Panc1 (cell line): ENCODE results near the gene BCO2. TPM values are rescaled to one million over a fixed set of nuclear protein-coding genes. Genes with fewer than 3 reads are reported as not detected.

ENCODE experiments used
- ATAC-seq: fragments of 200-7000 bp; cut with Tn5 transposase; 2 replicates; pipeline ENCODE4 v1.9.1; 2020; ENCODE audit warnings: mild to moderate bottlenecking, moderate library complexity
- Bru-seq: library from RNA; stranded (reverse); fragments of 400-500 nt; gene quantifications from one replicate; lab custom pipeline; 2021; lab: Mats Ljungman, UMichigan
- BruChase-seq, 2 experiments: library from RNA; stranded (reverse); fragments of 400-500 nt; gene quantifications; one replicate each; lab custom pipeline; 2021; lab: Mats Ljungman, UMichigan
- BruUV-seq: library from RNA; stranded (reverse); fragments of 400-500 nt; replicated peaks from 2 replicates; lab custom pipeline; 2021; lab: Mats Ljungman, UMichigan
- CTCF ChIA-PET: fragments of 300-600 bp; sonication (Branson Sonifier 250); formaldehyde crosslinking; loops from one replicate; lab custom pipeline; 2022; ENCODE audit warnings: antibody characterized with exemption; lab: Charles Lee
- POLR2A ChIA-PET: fragments of 300-600 bp; sonication (Branson Sonifier 250); formaldehyde crosslinking; loops from one replicate; lab custom pipeline; 2022; ENCODE audit warnings: antibody characterized with exemption; lab: Charles Lee
- DNase-seq: peaks from one replicate; pipeline ENCODE4 v3.0.0-alpha.2; 2010; ENCODE audit warnings: low read depth, low spot score
- H3K27ac ChIP-seq: 2 replicates; pipeline ENCODE4 v1.5.1; 2011; ENCODE audit warnings: mild to moderate bottlenecking, low read length, inconsistent platforms
- H3K27me3 ChIP-seq: fragments of 200-500 bp; sonication (Bioruptor generic); 2 replicates; pipeline ENCODE4 v1.6.0; 2014; ENCODE audit warnings: low read length, inconsistent platforms; ENCODE audit not compliant: control insufficient read depth, insufficient read depth
- H3K36me3 ChIP-seq: fragments of 200-500 bp; sonication (Bioruptor generic); 2 replicates; pipeline ENCODE4 v1.5.1; 2014; ENCODE audit warnings: inconsistent platforms, mild to moderate bottlenecking, low read length, moderate library complexity; ENCODE audit not compliant: control insufficient read depth, insufficient read depth
- H3K4me1 ChIP-seq: 2 replicates; pipeline ENCODE4 v1.5.1; 2011; ENCODE audit warnings: inconsistent platforms, mild to moderate bottlenecking, low read length, moderate library complexity; ENCODE audit not compliant: control insufficient read depth, insufficient read depth
- H3K4me3 ChIP-seq, 2 experiments: 2 replicates each; pipeline ENCODE4 v1.5.1; 2011 to 2012; ENCODE audit warnings: low read depth in 2 of 2, low read length in 2 of 2, mild to moderate bottlenecking in 2 of 2, inconsistent platforms in 1 of 2, moderate library complexity in 1 of 2
- H3K9me3 ChIP-seq: fragments of 200-500 bp; sonication (Bioruptor generic); 2 replicates; pipeline ENCODE4 v1.5.1; 2014; ENCODE audit warnings: low read depth, mild to moderate bottlenecking, inconsistent platforms, low read length, moderate library complexity; ENCODE audit not compliant: control insufficient read depth, insufficient read depth
- POLR2AphosphoS5 ChIP-seq: IDR thresholded peaks from 2 replicates; pipeline ENCODE4 v1.6.1; 2012; ENCODE audit warnings: mild to moderate bottlenecking, low read depth, low read length, moderate library complexity
- REST ChIP-seq, 2 experiments: IDR thresholded peaks; 2 replicates each; pipeline ENCODE4 v1.6.1; 2011 to 2012; ENCODE audit warnings: low read depth in 2 of 2, control low read depth in 1 of 2, low read length in 1 of 2, mild to moderate bottlenecking in 1 of 2, moderate library complexity in 1 of 2; ENCODE audit not compliant: insufficient read depth in 1 of 2
- SIN3A ChIP-seq: IDR thresholded peaks from 2 replicates; pipeline ENCODE4 v1.6.1; 2012; ENCODE audit warnings: low read depth, mild to moderate bottlenecking, low read length, moderate library complexity, borderline replicate concordance; ENCODE audit not compliant: insufficient read depth
- TCF7L2 ChIP-seq: IDR thresholded peaks from 2 replicates; pipeline ENCODE4 v1.6.1; 2011; ENCODE audit warnings: mild to moderate bottlenecking, low read depth, low read length, inconsistent platforms
- in situ Hi-C: cut with HindIII; loops from 2 replicates; pipeline ENCODE4 v1.10.0; 2016; ENCODE audit warnings: low sequenced_read_pairs, low pct_unique_long_range_greater_than_20kb
- intact Hi-C: fragments of 100-400 bp; cut with micrococcal nuclease; formaldehyde crosslinking; loops from one replicate; pipeline ENCODE4 v1.10.0; 2022; ENCODE audit not compliant: unreplicated experiment
- long read RNA-seq: library from polyadenylated mRNA; unstranded; transcript quantifications from one replicate; pipeline ENCODE4 v2.0.0, GENCODE V29; 2021; ENCODE audit not compliant: unreplicated experiment
- polyA plus RNA-seq: library from polyadenylated mRNA; unstranded; fragments of >200 nt; gene quantifications from one replicate; pipeline ENCODE4 v1.2.1, GENCODE V29; 2012; ENCODE audit warnings: missing spikeins; ENCODE audit not compliant: insufficient read length
- total RNA-seq: library from RNA; stranded (reverse); gene quantifications from one replicate; pipeline ENCODE4 v1.2.1, GENCODE V29; 2021; ENCODE audit not compliant: unreplicated experiment
- TF ChIP-seq, protein P1 (sequence below): fragments of 450-650 bp; IDR thresholded peaks from 2 replicates; pipeline ENCODE4 v1.5.1; 2017; ENCODE audit warnings: mild to moderate bottlenecking

BCO2 gene, protein sequence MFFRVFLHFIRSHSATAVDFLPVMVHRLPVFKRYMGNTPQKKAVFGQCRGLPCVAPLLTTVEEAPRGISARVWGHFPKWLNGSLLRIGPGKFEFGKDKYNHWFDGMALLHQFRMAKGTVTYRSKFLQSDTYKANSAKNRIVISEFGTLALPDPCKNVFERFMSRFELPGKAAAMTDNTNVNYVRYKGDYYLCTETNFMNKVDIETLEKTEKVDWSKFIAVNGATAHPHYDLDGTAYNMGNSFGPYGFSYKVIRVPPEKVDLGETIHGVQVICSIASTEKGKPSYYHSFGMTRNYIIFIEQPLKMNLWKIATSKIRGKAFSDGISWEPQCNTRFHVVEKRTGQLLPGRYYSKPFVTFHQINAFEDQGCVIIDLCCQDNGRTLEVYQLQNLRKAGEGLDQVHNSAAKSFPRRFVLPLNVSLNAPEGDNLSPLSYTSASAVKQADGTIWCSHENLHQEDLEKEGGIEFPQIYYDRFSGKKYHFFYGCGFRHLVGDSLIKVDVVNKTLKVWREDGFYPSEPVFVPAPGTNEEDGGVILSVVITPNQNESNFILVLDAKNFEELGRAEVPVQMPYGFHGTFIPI
- total RNA-seq (2.5 TPM), Bru-seq, nascent RNA (percentile 45 among the genes with signal in this experiment), BruChase-seq, experiment 1, labeled RNA remaining after a 2-hour chase (percentile 63 among the genes with signal in this experiment), BruChase-seq, experiment 2, labeled RNA remaining after a 6-hour chase (percentile 58 among the genes with signal in this experiment)
- 1.0 TPM for polyA plus RNA-seq
- long read RNA-seq, partial matches to known transcripts, result 0 of 3 reads
- long read RNA-seq, other reads (novel, unspliced or antisense), result 2 of 3 reads

GRCh38 chr11:112174789-112175598 lies at the start of gene BCO2:
TSS of gene BCO2 (plus strand) at chr11:112175512. CDS start at chr11:112175602, 90 bp downstream.
- BruUV-seq, result no TSS peak
- Histone ChIP-seq H3K27ac (peak within 1 kb of the TSS; percentile 67), H3K4me3 (peak within 1 kb of the TSS; percentile 35 to 57), H3K36me3 (no peaks in the 10 kb centered on the region), H3K4me1 (peaks cover 11% of the 10 kb centered on the region), H3K9me3 (no peaks in the 10 kb centered on the region), H3K27me3 (no peaks in the 10 kb centered on the region)
- ChIA-PET POLR2A (interaction anchor here (0.5 to 1.3 kb wide), 2 partner anchors 63 to 298 kb away, joined by 3 to 8 read pairs; no protein-coding TSS in a partner anchor), CTCF (interaction anchor here (0.6 to 1.0 kb wide), 7 partner anchors 15 to 105 kb away, joined by 3 to 9 read pairs (median 4); partner anchors contain the start of gene SDHD)
- intact Hi-C loops, result loop anchor here (2.0 kb wide), 1 partner anchor 62 kb away; no protein-coding TSS in a partner anchor
- peak; percentile 98 for ATAC-seq
- TF ChIP-seq TCF7L2, result no peak
- TF ChIP-seq, protein P1, sequence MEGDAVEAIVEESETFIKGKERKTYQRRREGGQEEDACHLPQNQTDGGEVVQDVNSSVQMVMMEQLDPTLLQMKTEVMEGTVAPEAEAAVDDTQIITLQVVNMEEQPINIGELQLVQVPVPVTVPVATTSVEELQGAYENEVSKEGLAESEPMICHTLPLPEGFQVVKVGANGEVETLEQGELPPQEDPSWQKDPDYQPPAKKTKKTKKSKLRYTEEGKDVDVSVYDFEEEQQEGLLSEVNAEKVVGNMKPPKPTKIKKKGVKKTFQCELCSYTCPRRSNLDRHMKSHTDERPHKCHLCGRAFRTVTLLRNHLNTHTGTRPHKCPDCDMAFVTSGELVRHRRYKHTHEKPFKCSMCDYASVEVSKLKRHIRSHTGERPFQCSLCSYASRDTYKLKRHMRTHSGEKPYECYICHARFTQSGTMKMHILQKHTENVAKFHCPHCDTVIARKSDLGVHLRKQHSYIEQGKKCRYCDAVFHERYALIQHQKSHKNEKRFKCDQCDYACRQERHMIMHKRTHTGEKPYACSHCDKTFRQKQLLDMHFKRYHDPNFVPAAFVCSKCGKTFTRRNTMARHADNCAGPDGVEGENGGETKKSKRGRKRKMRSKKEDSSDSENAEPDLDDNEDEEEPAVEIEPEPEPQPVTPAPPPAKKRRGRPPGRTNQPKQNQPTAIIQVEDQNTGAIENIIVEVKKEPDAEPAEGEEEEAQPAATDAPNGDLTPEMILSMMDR, result peak; percentile 97
- TF ChIP-seq SIN3A, result no peak
- in situ Hi-C loops, result no loop called here
- DNase-seq, result peak; percentile 74

- ATAC-seq, result no peak
- no peak for TF ChIP-seq TCF7L2
- TF ChIP-seq, protein P1, result no peak
- TF ChIP-seq REST (IDR thresholded peaks at IDR 0.05; ENCODE audit: insufficient read depth in 1 of 2, low read depth in 2 of 2, low read length in 1 of 2), result no peak
- no peak for TF ChIP-seq POLR2AphosphoS5
- TF ChIP-seq SIN3A, result no peak
- DNase-seq, result no peak
- H3K9me3 ChIP-seq, result no peaks in the 10 kb centered on the region
- H3K27me3 ChIP-seq, result no peaks in the 10 kb centered on the region
- in situ Hi-C loops, result no loop called here
- H3K36me3 ChIP-seq, result no peaks in the 10 kb centered on the region
- POLR2A ChIA-PET, result no interaction called here
- BruUV-seq, result no TSS peak
- H3K4me3 ChIP-seq, result no peak overlapping the region
- no peak overlapping the region for H3K27ac ChIP-seq
- CTCF ChIA-PET, result no interaction called here
- no peaks in the 10 kb centered on the region for H3K4me1 ChIP-seq
- intact Hi-C loops, result no loop called here
These were observed 48.3 kb upstream of the BCO2 start for GRCh38 chr11:112127056-112127455.
